ENCODE measurements around the gene MED16. TPM values are rescaled to one million over a fixed set of nuclear protein-coding genes. Genes with fewer than 3 reads are reported as not detected.

Gene MED16
- total RNA-seq, 6 experiments from 2014 or later: 32.0 to 35.7 (median 33.3) TPM

DNA sequence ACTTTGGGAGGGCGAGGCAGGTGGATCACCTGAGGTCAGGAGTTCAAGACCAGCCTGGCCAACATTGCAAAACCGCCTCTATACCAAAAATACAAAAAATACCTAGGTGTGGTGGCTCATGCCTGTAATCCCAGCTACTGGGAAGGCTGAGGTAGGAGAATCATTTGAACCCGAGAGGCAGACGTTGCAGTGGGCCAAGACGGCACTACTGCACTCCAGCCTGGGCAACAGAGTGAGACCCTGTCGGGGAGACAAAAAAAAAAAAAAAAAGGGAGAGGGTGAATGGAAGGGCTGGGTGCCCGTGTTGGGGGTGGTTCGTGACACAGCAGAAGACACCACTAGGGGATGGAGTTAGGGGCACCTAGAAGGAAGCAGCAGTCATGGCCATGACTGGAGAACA lies 22.7 kb downstream of the MED16 start:
- H3K27ac ChIP-seq: no peak overlapping the region
- intact Hi-C loops (cut with DNase I): no loop called here
- no peaks in the 10 kb centered on the region for H3K9me3 ChIP-seq
- peaks cover 0 to 25% (median 2%) of the 10 kb centered on the region in 4 donors for H3K36me3 ChIP-seq
- no peaks in the 10 kb centered on the region for H3K4me1 ChIP-seq
- DNase-seq (no peak), ATAC-seq (no peak)
- H3K27me3 ChIP-seq: no peaks in the 10 kb centered on the region
- H3K4me3 ChIP-seq: no peak overlapping the region
- TF ChIP-seq CTCF (IDR thresholded peaks at IDR 0.05): no peak
- TF ChIP-seq POLR2A (IDR thresholded peaks at IDR 0.05): no peak
- 87% methylated on average over 2 of the region's 8 CpGs for WGBS (ENCODE audit: insufficient coverage, low coverage, low lambda C conversion rate, missing lambda C conversion rate)

- Histone ChIP-seq H3K27me3 (no peaks in the 10 kb centered on the region), H3K27ac (no peak overlapping the region), H3K4me1 (no peaks in the 10 kb centered on the region), H3K4me3 (no peak overlapping the region), H3K36me3 (peaks cover 0 to 24% (median 2%) of the 10 kb centered on the region in 4 donors), H3K9me3 (no peaks in the 10 kb centered on the region)
- DNase-seq (peak in 1 of 3 donors; percentile 29), ATAC-seq (peak in 1 of 4 donors; percentile 20)
- intact Hi-C loops (cut with DNase I): loop anchor here in 1 of 2 donors (5.0 to 10.0 kb wide), 2 partner anchors 48 to 105 kb away; partner anchors contain the start of gene KISS1R
- WGBS (ENCODE audit: insufficient coverage, low coverage, low lambda C conversion rate, missing lambda C conversion rate): 80% methylated on average over 8 of the region's 29 CpGs
- TF ChIP-seq POLR2A (IDR thresholded peaks at IDR 0.05) (no peak), CTCF (IDR thresholded peaks at IDR 0.05) (no peak)
These were observed 23.5 kb downstream of the MED16 start for GRCh38 chr19:869245-870177.

DNA sequence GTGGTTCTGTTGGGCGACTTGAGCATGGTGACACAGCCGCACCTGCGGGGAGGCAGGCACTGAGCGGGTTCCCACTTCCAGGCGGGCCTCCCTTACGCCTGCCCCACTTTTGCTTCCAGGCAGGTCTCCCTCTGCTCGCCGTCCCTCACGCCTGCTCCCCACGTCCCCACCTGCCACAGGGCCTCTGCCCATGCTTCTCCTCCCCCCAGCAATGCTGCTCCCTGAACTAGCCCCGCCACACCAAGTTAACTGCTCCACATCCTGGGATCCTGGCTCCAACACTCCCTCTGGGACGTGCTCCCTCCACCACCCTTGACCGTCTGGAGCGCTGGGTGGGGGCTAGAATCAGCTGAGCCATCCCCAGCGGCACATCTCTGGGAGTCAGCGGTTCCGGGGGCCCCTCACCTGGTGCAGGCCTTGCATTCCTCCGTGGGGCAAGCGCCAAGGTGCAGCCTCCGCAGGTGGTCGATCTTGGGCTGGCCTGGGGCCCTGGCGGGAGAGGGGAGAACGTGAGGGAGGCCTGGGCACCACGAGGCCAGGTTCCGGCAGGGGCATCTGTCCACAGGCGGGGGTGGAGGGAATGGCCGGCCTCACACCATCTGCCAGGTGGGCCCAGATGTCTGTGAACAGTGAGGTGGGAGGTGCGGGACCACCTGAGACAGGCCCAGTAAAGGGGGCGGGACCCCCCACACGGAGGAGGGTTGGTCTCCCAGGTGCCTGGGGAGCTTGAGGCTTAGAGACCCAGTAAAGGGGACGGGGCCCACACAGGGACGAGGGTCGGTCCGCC lies 24.3 kb downstream of the MED16 start:
- Histone ChIP-seq H3K4me1 (no peaks in the 10 kb centered on the region), H3K27ac (no peak overlapping the region), H3K36me3 (peaks cover 0 to 20% (median 2%) of the 10 kb centered on the region in 4 donors), H3K4me3 (no peak overlapping the region), H3K27me3 (no peaks in the 10 kb centered on the region), H3K9me3 (no peaks in the 10 kb centered on the region)
- 88% methylated on average over 15 of the region's 34 CpGs for WGBS (ENCODE audit: insufficient coverage, low coverage, low lambda C conversion rate, missing lambda C conversion rate)
- peak in 1 of 3 donors; percentile 17 for DNase-seq
- intact Hi-C loops (cut with DNase I): loop anchor here in 1 of 2 donors (5.0 to 10.0 kb wide), 2 partner anchors 49 to 104 kb away; partner anchors contain the start of gene KISS1R
- no peak for TF ChIP-seq POLR2A (IDR thresholded peaks at IDR 0.05)
- no peak for TF ChIP-seq CTCF (IDR thresholded peaks at IDR 0.05)
- ATAC-seq: no peak

- no peak for TF ChIP-seq CTCF (IDR thresholded peaks at IDR 0.05)
- TF ChIP-seq POLR2A (IDR thresholded peaks at IDR 0.05): no peak
- intact Hi-C loops (cut with DNase I): loop anchor here in 1 of 2 donors (5.0 to 10.0 kb wide), 2 partner anchors 49 to 103 kb away; partner anchors contain the start of gene KISS1R
- Histone ChIP-seq H3K4me1 (no peaks in the 10 kb centered on the region), H3K36me3 (peaks cover 0 to 18% (median 2%) of the 10 kb centered on the region in 4 donors), H3K9me3 (no peaks in the 10 kb centered on the region), H3K27ac (no peak overlapping the region), H3K4me3 (no peak overlapping the region), H3K27me3 (no peaks in the 10 kb centered on the region)
- ATAC-seq: no peak
- no CpG with 5 or more reads among the region's 39 CpGs for WGBS (ENCODE audit: insufficient coverage, low coverage, low lambda C conversion rate, missing lambda C conversion rate)
- peak in 1 of 3 donors; percentile 17 for DNase-seq
These were observed 25.0 kb downstream of the MED16 start for GRCh38 chr19:867855-868457.

All from right lobe of liver (tissue), 6 donors.